Activated CD8-positive, alpha-beta memory T cell treated with anti-CD3 and anti-CD28 coated beads, Interleukin-2, amount 50 U/mL, for 1 hour (primary cell): ENCODE measurements around the gene PAXIP1.
A peak's percentile ranks its signal among the peaks of the same experiment; 100 is the strongest.
"Not testable (repeated sequence)": the region's sequence is repeated elsewhere in the genome, so short reads cannot be mapped to it uniquely, and the experiment has no call there.

Experiments used
- DNase-seq: peaks from one replicate; pipeline ENCODE4 v3.0.0-alpha.2; 2020; ENCODE audit errors: extremely low read depth

PAXIP1 gene

GRCh38 chr7:154946166-154946565 is 56.8 kb downstream of the PAXIP1 start:
- no peak for DNase-seq

DNA sequence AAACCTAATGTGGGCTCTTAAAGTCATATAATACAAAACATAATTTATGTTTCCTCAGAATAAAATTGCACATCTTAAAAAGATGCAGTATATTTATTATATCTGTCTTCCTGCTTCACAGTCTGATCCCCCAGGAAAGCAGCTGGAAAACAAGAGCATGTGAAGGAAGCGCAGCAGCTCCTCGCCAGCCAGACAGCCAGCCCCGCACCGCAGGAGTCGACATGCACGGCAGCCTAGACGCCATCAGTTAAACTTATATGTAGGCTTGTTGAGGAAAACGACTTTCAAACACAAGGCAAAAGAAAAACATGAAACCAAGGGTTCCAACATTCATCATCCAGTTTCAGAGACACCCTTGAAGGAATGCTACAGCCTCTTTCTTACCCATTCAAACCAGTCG is 59.0 kb downstream of the PAXIP1 start:
- DNase-seq, result no peak

- DNase-seq, result no peak
These were observed 60.2 kb downstream of the PAXIP1 start for GRCh38 chr7:154942691-154943090.

DNA sequence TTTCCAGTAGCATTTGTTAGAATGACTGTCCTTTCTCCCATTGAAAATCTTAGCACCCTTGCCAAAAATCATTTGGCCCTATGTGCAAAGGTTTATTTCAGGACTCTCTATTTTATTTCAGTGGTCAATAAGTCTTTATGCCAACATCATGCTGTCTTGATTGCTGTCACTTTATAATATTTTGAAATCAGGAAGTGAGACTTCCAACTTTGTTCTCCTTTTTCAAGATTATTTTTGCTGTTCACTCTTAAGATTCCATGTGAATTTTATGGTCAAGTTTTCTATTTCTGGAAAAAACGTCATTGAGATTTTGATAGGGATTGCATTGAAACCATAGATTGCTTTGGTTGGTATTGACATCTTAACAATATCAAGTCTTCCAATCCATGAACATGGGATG is 65.1 kb downstream of the PAXIP1 start:
- no peak for DNase-seq

DNA sequence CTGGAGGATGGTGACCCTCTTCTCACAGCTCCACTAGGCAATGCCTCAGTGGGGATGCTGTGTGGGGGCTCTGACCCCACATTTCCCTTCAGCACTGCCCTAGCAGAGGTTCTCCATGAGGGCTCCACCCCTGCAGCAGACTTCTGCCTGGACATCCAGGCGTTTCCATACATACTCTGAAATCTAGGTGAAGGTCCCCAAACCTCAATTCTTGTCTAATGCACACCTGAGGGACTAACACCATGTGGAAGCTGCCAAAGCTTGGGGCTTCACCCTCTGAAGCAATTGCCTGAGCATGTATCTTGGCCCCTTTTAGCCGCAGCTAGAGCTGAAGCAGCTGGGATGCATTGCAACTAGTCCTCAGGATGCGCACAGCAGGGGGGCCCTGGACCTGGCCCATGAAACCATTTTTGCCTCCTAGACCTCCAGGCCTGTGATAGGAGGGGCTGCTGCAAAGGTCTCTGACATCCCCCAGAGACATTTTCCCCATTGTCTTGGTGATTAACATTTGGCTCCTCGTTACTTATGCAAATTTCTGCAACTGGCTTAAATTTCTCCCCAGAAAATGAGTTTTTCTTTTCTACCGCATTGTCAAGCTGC is 68.5 kb downstream of the PAXIP1 start:
- DNase-seq, result not testable (repeated sequence)

DNA sequence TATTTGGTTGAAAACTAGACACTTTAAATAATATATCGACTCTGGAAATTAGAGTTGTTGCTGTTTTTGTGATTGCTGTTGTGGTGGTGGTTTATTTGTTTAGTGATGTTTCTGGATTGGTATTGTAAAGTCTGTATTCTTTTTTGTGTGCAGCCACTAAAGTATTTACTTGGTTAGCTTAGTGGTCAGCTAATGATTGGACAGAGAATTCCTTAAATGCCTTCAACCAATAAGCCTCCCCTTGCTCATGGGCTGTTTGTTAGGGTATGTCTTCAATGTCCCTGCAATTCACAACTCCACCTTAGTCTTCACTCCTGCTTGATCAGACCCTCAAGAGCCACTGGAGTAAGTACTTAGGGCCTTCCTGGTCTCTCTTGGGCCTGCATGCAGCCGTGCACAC is 71.0 kb downstream of the PAXIP1 start:
- DNase-seq, result no peak

GRCh38 chr7:154929006-154929726 is 73.8 kb downstream of the PAXIP1 start:
- no peak for DNase-seq

GRCh38 chr7:154928136-154929005 is 74.6 kb downstream of the PAXIP1 start:
- peak; percentile 17 for DNase-seq

- peak; percentile 64 for DNase-seq
These were observed 75.2 kb downstream of the PAXIP1 start for GRCh38 chr7:154927624-154928125.

GRCh38 chr7:154922472-154922871 is 80.5 kb downstream of the PAXIP1 start:
- not testable (repeated sequence) for DNase-seq

DNA sequence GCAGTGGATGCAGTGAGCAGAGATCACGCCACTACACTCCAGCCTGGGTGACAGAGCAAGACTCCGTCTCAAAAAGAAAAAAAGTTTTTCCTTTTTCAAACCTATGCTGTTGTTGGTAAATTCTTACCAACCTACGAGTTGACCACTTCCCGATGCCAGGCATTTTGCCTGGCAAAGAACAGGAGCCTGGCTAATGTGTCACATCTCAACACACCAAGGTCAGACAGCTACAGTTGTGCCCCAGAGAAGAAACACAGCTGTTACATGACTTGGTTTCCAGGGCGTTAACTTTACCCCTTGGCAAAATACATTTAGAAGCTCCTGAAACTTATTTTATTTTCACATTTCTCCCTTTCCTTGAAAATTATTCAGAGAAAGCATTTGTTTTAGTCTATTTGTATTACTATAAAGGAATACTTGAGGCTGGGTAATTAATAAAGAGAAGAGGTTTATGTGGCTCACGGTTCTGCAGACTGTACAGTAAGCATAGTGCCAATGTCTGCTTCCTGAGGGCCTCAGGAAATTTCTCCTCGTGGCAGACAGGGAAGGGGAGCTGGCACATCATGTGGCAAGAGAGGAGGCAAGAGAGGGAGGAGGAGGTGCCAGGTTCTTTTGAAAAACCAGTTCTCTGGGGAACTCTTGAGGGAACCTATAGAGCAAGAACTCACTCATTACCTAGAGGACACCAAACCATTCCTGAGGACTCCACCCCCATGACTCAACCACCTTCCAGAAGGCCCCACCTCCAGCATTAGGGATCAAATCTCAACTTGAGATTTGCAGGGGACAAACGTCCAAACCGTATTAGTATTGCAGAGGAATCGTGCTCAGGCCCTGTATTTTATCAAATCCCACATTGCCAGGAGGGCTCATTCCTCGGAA is 83.3 kb downstream of the PAXIP1 start:
- no peak for DNase-seq

DNA sequence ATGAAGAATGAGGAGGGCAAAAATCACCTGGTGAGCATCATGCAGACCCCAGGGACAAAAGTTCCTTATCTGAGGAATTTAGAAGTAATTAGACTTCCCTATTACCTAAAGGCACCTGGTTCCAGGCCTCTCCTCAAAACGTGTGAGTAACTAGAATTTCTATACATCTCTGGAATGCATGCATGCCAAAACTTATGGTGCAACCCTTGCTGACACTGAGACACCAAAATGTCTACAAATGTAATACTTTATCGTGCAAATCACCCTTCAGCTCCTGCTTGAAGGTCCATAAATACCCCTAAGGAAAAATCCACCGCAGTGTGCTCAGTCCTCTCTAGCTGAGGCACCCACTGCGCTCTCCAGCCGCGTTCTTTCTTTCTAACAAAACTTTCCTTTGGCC is 84.2 kb downstream of the PAXIP1 start:
- DNase-seq, result no peak

DNA sequence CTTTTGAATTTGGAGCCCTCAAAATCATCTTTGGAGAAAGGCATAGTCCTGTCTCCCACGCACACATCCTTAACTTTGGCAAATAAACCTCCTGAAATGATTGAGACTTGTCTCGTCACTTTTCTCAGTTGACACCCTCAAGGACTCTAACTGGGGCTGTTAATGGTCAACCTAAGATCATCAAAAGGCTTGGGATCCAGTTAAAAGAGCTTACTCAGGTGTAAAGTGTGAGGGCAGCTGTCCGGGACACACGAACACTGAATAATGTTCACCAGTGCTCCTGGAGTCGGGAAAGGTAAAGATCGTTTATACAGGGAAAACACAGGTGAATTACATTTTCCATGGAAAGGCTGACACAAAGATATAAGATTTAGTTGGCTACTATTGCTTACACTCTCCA is 84.7 kb downstream of the PAXIP1 start:
- DNase-seq, result no peak

DNA sequence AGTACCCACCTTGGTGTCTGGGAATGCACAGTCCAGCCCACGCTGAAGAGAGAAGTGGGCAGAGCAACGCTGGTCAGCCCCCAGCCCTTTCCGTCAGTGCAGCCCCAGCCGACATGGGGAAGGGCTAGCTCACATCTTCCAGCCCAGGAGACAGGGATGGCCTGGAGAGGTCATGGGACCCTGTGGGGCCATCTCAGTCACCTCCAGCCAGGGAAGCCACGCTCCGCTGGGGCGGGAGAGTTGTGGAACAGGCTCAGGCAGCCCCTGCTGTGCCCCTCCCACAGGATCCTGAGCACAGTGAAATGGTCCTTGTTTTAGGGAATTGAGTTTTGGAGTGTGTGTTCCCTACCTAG is 85.1 kb downstream of the PAXIP1 start:
- no peak for DNase-seq

DNA sequence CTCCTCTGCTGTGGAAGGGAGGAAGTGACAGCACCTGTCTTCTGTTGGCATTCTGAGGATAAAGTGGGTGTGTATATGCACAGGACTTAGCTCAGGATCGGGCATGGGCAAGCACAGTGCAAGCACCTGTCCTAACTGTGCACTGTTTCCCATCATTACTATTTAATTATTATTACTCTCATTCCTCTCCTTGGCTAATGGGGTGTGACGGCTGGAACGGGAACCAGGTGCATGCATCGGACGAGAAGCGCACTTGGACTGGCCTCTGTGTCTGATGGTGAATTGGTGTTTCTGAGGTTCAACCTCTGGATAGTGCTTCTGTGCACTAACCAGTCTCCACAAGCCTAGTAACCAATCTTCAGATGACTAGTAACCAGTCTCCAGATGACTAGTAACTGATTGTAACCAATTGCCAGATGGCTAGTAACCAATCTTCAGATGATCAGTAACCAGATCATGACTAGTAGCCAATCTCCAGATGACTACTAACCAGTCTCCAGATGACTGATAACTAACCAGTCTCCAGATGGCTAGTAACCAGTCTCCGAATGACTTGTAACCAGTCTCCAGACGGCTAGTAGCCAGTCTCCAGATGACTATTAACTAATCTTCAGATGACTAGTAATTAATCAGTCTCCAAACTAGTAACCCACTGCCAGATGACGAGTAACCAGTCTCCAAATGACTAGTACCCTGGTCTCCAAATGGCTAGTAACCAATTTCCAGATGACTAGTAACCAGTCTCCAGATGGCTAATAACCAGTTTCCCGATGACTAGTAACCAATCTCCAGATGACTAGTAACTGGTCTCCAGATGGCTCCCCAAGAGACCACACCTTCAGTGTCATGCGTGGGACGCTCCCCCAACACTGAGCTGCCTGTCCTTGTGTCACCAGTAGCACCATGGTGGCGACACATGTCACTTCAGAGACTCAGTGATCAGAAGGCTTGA is 85.8 kb downstream of the PAXIP1 start:
- no peak for DNase-seq

- no peak for DNase-seq
These were observed 86.5 kb downstream of the PAXIP1 start for GRCh38 chr7:154916381-154916780.

DNA sequence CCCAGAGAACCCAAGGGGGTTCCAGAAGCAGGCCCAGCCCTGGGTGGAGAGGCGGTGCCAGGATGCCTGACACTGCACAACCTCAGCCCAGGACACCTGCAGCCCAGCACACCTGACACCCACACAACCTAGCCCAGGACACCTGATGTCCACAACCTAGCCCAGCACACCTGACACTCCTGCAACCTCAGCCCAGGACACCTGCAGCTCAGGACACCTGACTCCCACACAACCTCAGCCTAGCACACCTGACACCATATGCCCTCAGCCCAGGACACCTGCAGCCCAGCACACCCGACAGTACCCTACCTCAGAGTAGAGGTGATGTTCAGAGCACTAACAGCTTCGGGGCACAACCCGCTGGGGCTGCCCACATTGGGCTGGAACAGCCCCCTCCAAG is 87.3 kb downstream of the PAXIP1 start:
- DNase-seq, result no peak

GRCh38 chr7:154914996-154915380 is 87.9 kb downstream of the PAXIP1 start:
- DNase-seq, result no peak

- DNase-seq, result no peak
These were observed 88.5 kb downstream of the PAXIP1 start for GRCh38 chr7:154914308-154914995.
